Measurements from ENCODE around the gene PPP6R3.
"Not testable (repeated sequence)": the region's sequence is repeated elsewhere in the genome, so short reads cannot be mapped to it uniquely, and the experiment has no call there.

PPP6R3 gene

DNA sequence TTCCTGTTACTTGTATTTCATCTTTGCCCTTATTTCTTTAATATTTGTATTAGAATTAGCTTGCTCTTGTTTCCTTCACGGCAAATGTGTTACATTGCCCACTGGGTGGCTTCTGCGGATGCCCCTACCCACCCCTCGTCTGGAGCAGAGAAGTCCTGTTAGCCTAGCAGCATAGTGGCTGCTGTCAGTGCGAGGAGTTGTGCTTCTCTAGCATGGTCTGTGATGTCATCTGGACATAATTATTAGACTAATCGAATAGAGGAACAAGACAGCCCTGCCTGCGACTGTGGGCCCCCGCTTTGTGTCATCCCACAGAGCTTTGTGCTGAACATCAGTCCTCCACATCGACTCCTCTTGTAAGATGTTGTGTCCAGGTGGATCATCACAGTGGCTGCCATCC lies 74.5 kb downstream of the PPP6R3 start:
- no peak overlapping the region for H3K4me3 ChIP-seq (ENCODE audit: low read depth, low read length)
- TF ChIP-seq, protein P1, sequence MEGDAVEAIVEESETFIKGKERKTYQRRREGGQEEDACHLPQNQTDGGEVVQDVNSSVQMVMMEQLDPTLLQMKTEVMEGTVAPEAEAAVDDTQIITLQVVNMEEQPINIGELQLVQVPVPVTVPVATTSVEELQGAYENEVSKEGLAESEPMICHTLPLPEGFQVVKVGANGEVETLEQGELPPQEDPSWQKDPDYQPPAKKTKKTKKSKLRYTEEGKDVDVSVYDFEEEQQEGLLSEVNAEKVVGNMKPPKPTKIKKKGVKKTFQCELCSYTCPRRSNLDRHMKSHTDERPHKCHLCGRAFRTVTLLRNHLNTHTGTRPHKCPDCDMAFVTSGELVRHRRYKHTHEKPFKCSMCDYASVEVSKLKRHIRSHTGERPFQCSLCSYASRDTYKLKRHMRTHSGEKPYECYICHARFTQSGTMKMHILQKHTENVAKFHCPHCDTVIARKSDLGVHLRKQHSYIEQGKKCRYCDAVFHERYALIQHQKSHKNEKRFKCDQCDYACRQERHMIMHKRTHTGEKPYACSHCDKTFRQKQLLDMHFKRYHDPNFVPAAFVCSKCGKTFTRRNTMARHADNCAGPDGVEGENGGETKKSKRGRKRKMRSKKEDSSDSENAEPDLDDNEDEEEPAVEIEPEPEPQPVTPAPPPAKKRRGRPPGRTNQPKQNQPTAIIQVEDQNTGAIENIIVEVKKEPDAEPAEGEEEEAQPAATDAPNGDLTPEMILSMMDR (IDR thresholded peaks at IDR 0.05; ENCODE audit: low read depth, low read length), result no peak
- TF ChIP-seq MYC (IDR thresholded peaks at IDR 0.05; ENCODE audit: low read depth, low read length) (no peak), POLR2A (IDR thresholded peaks at IDR 0.05; ENCODE audit: extremely low read depth, insufficient read length) (no peak)
- TF ChIP-seq, protein P2, sequence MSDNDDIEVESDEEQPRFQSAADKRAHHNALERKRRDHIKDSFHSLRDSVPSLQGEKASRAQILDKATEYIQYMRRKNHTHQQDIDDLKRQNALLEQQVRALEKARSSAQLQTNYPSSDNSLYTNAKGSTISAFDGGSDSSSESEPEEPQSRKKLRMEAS (IDR thresholded peaks at IDR 0.05; ENCODE audit: low read depth, low read length), result no peak
- no peak for DNase-seq (ENCODE audit: low read depth)

DNA sequence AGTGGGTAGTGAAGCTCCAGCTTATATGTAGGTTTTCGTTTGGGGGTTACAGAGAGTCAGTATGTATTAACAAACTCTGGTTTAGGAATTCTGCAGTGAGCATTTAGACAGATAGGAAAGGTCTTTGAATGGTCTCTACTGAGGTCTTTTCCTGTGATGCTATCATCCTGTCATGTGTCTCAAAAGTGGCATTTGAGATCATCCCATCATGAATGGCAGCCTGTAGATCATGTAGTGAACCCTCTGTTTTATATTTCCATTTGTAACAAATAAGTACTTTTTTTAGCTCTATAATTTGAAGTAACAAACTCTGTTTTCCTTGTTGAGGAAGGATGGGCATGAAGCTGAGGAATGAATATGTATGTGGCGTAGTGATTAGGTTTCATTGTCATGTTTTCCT lies 76.2 kb downstream of the PPP6R3 start:
- no peak for DNase-seq (ENCODE audit: low read depth)
- TF ChIP-seq, protein P1 (IDR thresholded peaks at IDR 0.05; ENCODE audit: low read depth, low read length), result no peak
- TF ChIP-seq, protein P2 (IDR thresholded peaks at IDR 0.05; ENCODE audit: low read depth, low read length), result no peak
- TF ChIP-seq MYC (IDR thresholded peaks at IDR 0.05; ENCODE audit: low read depth, low read length), result no peak
- no peak for TF ChIP-seq POLR2A (IDR thresholded peaks at IDR 0.05; ENCODE audit: extremely low read depth, insufficient read length)
- no peak overlapping the region for H3K4me3 ChIP-seq (ENCODE audit: low read depth, low read length)

- TF ChIP-seq POLR2A (IDR thresholded peaks at IDR 0.05; ENCODE audit: extremely low read depth, insufficient read length) (no peak), MYC (IDR thresholded peaks at IDR 0.05; ENCODE audit: low read depth, low read length) (no peak)
- TF ChIP-seq, protein P1 (IDR thresholded peaks at IDR 0.05; ENCODE audit: low read depth, low read length), result no peak
- TF ChIP-seq, protein P2 (IDR thresholded peaks at IDR 0.05; ENCODE audit: low read depth, low read length), result no peak
- no peak for DNase-seq (ENCODE audit: low read depth)
- H3K4me3 ChIP-seq (ENCODE audit: low read depth, low read length), result no peak overlapping the region
These were observed 77.5 kb downstream of the PPP6R3 start for GRCh38 chr11:68538025-68538424.

- TF ChIP-seq, protein P1 (IDR thresholded peaks at IDR 0.05; ENCODE audit: low read depth, low read length), result no peak
- TF ChIP-seq, protein P2 (IDR thresholded peaks at IDR 0.05; ENCODE audit: low read depth, low read length), result no peak
- TF ChIP-seq POLR2A (IDR thresholded peaks at IDR 0.05; ENCODE audit: extremely low read depth, insufficient read length), result no peak
- TF ChIP-seq MYC (IDR thresholded peaks at IDR 0.05; ENCODE audit: low read depth, low read length), result no peak
- H3K4me3 ChIP-seq (ENCODE audit: low read depth, low read length), result no peak overlapping the region
- DNase-seq (ENCODE audit: low read depth), result no peak
These were observed 78.8 kb downstream of the PPP6R3 start for GRCh38 chr11:68539395-68539794.

GRCh38 chr11:68540504-68540903 lies 80.0 kb downstream of the PPP6R3 start:
- not testable (repeated sequence) for DNase-seq (ENCODE audit: low read depth); H3K4me3 ChIP-seq (ENCODE audit: low read depth, low read length)

DNA sequence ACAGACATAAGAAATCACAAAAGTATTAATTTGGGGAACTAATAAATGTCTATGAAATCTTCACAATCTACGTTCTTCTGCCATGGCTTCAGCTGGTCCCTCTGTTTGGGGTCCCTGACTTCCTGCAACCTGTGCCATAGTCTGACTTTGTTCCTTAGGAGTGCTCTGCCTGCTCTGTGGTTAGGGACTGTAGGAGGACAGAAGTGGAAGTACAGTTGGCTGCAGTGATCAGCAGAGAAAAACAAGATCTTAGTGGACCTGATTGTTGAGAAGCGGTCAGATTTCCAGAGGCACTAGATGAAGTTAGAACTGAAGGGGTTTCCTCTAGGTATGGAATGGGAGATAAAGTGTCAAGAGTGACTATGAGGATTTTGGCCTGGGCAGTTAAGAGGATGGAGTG lies 80.6 kb downstream of the PPP6R3 start:
- TF ChIP-seq, protein P2 (IDR thresholded peaks at IDR 0.05; ENCODE audit: low read depth, low read length), result no peak
- no peak overlapping the region for H3K4me3 ChIP-seq (ENCODE audit: low read depth, low read length)
- DNase-seq (ENCODE audit: low read depth), result no peak

DNA sequence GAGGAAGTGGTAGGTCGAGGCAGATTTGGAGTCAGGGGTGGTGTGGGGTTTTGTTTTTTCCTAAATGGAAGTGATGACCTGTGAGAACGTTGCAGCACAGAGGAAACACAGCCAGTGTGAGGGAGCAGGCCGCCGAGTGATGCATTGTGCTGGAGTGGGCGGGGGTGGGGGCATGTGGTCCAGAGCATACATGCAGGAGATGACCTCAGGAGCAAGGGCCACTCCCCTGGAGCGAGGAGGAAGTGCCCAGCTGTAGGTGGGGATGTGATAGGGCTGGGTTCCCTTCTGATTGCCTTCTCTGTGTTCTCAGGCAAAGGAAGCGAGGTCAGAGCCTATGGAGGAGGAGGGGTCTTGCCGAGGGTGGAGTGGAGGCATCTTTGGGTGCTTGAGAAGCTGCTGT lies 81.4 kb downstream of the PPP6R3 start:
- TF ChIP-seq, protein P2 (IDR thresholded peaks at IDR 0.05; ENCODE audit: low read depth, low read length), result no peak
- TF ChIP-seq MYC (IDR thresholded peaks at IDR 0.05; ENCODE audit: low read depth, low read length) (no peak), POLR2A (IDR thresholded peaks at IDR 0.05; ENCODE audit: extremely low read depth, insufficient read length) (no peak)
- TF ChIP-seq, protein P1 (IDR thresholded peaks at IDR 0.05; ENCODE audit: low read depth, low read length), result no peak
- DNase-seq (ENCODE audit: low read depth), result no peak
- no peak overlapping the region for H3K4me3 ChIP-seq (ENCODE audit: low read depth, low read length)
